Stromal cell of bone marrow (primary cell): ENCODE data around the gene VGF.
A peak's percentile ranks its signal among the peaks of the same experiment; 100 is the strongest.

Source experiments
- DNase-seq: peaks from one replicate; pipeline ENCODE4 v3.0.0-alpha.2; 2012; ENCODE audit warnings: low read depth

The VGF gene

GRCh38 chr7:101185258-101185839 is 20.0 kb upstream of the VGF start:
- no peak for DNase-seq

GRCh38 chr7:101180130-101180755 is 14.9 kb upstream of the VGF start, which contains the start of gene NAT16:
TSS of gene NAT16 (minus strand) at chr7:101180293. CDS start at chr7:101174807, 5,486 bp downstream.
- no peak for DNase-seq

- DNase-seq, result no peak
These were observed 14.3 kb upstream of the VGF start for GRCh38 chr7:101179713-101180112.

- no peak for DNase-seq
These were observed 13.7 kb upstream of the VGF start for GRCh38 chr7:101179117-101179516.

GRCh38 chr7:101177644-101178043 is 12.3 kb upstream of the VGF start:
- no peak for DNase-seq

GRCh38 chr7:101175664-101176063 is 10.3 kb upstream of the VGF start:
- no peak for DNase-seq

GRCh38 chr7:101174322-101174854 is 9.0 kb upstream of the VGF start:
- DNase-seq, result no peak

- no peak for DNase-seq
These were observed 8.4 kb upstream of the VGF start for GRCh38 chr7:101173752-101174244.

GRCh38 chr7:101172854-101173751 is 7.7 kb upstream of the VGF start:
- peak; percentile 65 for DNase-seq

- no peak for DNase-seq
These were observed 6.9 kb upstream of the VGF start for GRCh38 chr7:101172005-101172853.

- no peak for DNase-seq
These were observed 6.1 kb upstream of the VGF start for GRCh38 chr7:101171442-101171837.

GRCh38 chr7:101170617-101171441 is 5.5 kb upstream of the VGF start:
- DNase-seq, result no peak

- no peak for DNase-seq
These were observed 4.6 kb upstream of the VGF start for GRCh38 chr7:101169838-101170551.

- no peak for DNase-seq
These were observed 3.9 kb upstream of the VGF start for GRCh38 chr7:101169110-101169837.

- DNase-seq, result no peak
These were observed 3.2 kb upstream of the VGF start for GRCh38 chr7:101168412-101169049.

- DNase-seq, result no peak
These were observed 2.5 kb upstream of the VGF start for GRCh38 chr7:101167645-101168411.

- DNase-seq, result no peak
These were observed 1.7 kb upstream of the VGF start for GRCh38 chr7:101166909-101167644.

- no peak for DNase-seq
These were observed 1.2 kb upstream of the VGF start for GRCh38 chr7:101166648-101166908.
